LNCaP clone FGC (cell line): ENCODE measurements around the gene PCSK6.

Source experiments
- DNase-seq: peaks from one replicate; pipeline ENCODE4 v3.0.0-alpha.2; 2011; ENCODE audit warnings: low read depth
- H3K4me3 ChIP-seq: 2 replicates; pipeline ENCODE4 v1.5.1; 2011; ENCODE audit warnings: mild to moderate bottlenecking, low read depth, low read length, control low read depth
- CTCF ChIP-seq: IDR thresholded peaks from 2 replicates; pipeline ENCODE4 v1.5.1; 2012; ENCODE audit warnings: mild to moderate bottlenecking; ENCODE audit not compliant: control insufficient read depth, insufficient read depth; ENCODE audit errors: extremely low read depth

Gene PCSK6

DNA sequence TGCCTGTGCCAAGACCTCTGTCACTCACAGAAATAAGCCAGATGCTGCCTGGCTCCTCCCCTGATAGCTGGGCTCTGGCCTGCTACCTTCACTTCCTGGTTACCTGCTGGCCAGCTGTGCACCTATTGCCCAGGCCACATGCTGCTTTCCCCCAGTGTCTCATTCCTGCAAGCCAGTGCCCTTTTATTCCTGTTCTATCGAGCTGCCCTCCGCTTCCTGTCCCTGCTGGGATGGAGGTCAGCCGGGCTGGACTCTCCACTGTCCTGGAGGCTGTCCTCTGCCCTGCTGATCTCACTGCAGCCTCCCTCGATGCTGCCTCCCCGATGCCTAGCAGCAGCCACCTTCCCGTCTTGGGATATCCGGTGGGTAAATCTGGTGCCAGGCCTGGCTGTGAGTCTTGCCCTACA is 157.4 kb downstream of the PCSK6 start:
- no peak for DNase-seq
- no peak for TF ChIP-seq CTCF
- H3K4me3 ChIP-seq: no peak overlapping the region

- no peak for TF ChIP-seq CTCF
- no peak for DNase-seq
- no peak overlapping the region for H3K4me3 ChIP-seq
Observed at GRCh38 chr15:101329867-101330380, 159.6 kb downstream of the PCSK6 start.

DNA sequence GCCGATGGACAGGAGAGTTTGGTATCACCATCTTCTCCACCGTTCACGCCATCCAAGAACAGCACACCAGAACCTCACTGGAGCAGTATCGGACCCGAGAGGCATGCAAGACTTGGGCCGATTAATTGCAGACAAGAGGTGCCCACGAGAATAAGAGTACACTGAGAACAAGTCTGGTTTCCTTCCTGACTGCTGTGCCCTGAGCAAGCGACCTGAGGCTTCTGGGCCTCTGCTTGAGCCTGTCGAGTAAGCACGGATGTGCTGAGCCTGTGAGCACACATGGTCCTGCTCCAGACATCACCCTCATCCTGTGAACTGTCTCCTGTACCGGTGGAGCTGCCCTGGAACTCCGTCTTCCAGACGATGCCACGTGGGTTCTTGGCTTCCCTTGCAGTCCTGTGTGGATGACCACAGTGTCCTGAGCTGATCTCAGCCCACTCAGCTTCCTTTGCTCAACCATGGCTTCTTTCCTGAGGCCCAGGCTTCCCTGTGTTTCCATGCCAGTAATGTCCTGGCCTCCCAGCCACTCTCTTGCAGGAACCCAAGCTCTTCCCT is 160.1 kb downstream of the PCSK6 start:
- H3K4me3 ChIP-seq: no peak overlapping the region
- no peak for TF ChIP-seq CTCF
- no peak for DNase-seq

- DNase-seq: no peak
- no peak for TF ChIP-seq CTCF
Observed at GRCh38 chr15:101328001-101328400, 161.5 kb downstream of the PCSK6 start.

DNA sequence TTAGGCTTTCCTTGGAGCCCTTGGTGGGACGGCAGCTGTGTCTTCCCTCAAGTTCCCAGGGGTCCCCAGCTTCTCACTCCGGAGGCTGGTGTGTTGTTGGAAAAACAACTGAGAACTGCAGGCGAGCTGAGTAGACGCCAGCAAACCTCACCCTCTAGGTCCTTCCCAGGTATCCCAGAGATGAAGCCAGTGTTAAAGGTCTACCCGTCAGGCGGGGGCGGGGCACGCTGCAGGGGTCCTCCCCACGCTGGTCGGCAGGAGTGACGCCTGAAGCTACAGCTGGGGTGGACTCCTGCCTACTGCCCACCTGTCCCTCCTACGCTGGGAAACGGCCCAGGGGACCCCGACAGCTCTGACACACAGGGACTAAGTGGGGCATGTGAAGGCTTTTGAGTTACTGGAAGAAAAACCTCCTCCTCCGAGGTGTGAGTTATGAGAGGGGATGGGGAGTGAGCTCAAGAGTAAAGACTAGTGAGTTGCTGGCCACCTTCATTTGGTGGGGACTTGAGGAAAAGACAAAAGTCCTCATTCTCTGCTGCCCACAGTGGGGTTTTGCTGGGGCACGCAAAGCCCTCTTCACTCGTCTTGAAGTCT is 162.3 kb downstream of the PCSK6 start:
- DNase-seq: no peak
- no peak for TF ChIP-seq CTCF
- no peak overlapping the region for H3K4me3 ChIP-seq

More at GRCh38 chr15:101328001-101328400, 161.5 kb downstream of the PCSK6 start:
- H3K4me3 ChIP-seq: no peak overlapping the region

DNA sequence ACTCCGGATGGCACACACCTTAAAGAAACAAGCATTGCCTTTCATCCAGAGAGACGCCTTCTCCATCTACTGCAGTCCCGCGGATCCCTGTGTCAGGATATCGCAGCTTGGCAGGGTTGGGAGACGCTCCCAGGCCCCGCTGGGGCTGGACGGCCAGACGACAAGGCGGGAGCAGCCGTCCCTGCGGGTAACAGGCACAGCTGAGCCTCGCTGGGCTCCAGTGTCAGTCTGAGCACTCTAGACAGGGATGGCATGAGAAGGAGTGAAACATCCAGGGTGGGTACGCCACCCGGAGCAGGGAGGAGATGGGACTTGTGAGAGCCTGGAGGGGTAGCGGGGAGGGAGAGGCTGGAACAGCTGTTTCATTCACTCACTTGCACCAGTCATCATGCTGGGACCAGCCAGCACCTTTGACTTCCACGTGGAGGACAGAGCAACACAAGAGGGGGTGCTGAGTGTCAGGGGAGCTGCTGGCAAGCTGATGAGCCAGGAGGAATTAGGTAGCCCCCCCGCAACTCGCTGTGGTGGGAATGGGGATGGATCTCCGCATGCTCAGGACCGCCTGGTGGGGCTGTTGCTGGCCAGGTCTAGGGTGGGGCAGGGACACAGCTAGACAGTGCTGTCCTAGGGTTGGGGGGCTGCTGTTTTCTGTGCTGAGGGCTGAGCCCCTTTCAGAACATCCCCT is 162.9 kb downstream of the PCSK6 start:
- no peak overlapping the region for H3K4me3 ChIP-seq
- no peak for DNase-seq
- TF ChIP-seq CTCF: no peak

GRCh38 chr15:101326026-101326315 is 163.5 kb downstream of the PCSK6 start:
- H3K4me3 ChIP-seq: no peak overlapping the region
- DNase-seq: no peak
- no peak for TF ChIP-seq CTCF
